ENCODE data around the gene NAA10.

NAA10 gene

GRCh38 chrX:153966283-153966688 lies 31.4 kb upstream of the NAA10 start:
- no peak for TF ChIP-seq CTCF (IDR thresholded peaks at IDR 0.05; ENCODE audit: insufficient read depth, low read depth, low read length, missing control alignments)
- H3K4me3 ChIP-seq (ENCODE audit: low read depth, low read length) = no peak overlapping the region; the same call in 1 of the 2 replicates
- DNase-seq (ENCODE audit: low read depth) = no peak

GRCh38 chrX:153965406-153965805 lies 30.6 kb upstream of the NAA10 start:
- no peak for TF ChIP-seq CTCF (IDR thresholded peaks at IDR 0.05; ENCODE audit: insufficient read depth, low read depth, low read length, missing control alignments)
- H3K4me3 ChIP-seq (ENCODE audit: low read depth, low read length) = no peak overlapping the region
- DNase-seq (ENCODE audit: low read depth) = no peak

- H3K4me3 ChIP-seq (ENCODE audit: low read depth, low read length) = no peak overlapping the region
- DNase-seq (ENCODE audit: low read depth) = no peak
- TF ChIP-seq CTCF (IDR thresholded peaks at IDR 0.05; ENCODE audit: insufficient read depth, low read depth, low read length, missing control alignments) = no peak
These were observed 29.3 kb upstream of the NAA10 start for GRCh38 chrX:153964105-153964504.

- DNase-seq (ENCODE audit: low read depth) = no peak
- H3K4me3 ChIP-seq (ENCODE audit: low read depth, low read length) = no peak overlapping the region
- TF ChIP-seq CTCF (IDR thresholded peaks at IDR 0.05; ENCODE audit: insufficient read depth, low read depth, low read length, missing control alignments) = no peak
These were observed 28.7 kb upstream of the NAA10 start for GRCh38 chrX:153963546-153963945.

- no peak overlapping the region for H3K4me3 ChIP-seq (ENCODE audit: low read depth, low read length)
- DNase-seq (ENCODE audit: low read depth) = no peak
- no peak for TF ChIP-seq CTCF (IDR thresholded peaks at IDR 0.05; ENCODE audit: insufficient read depth, low read depth, low read length, missing control alignments)
These were observed 26.5 kb upstream of the NAA10 start for GRCh38 chrX:153961292-153961691.

- DNase-seq (ENCODE audit: low read depth) = no peak
- no peak overlapping the region for H3K4me3 ChIP-seq (ENCODE audit: low read depth, low read length)
- TF ChIP-seq CTCF (IDR thresholded peaks at IDR 0.05; ENCODE audit: insufficient read depth, low read depth, low read length, missing control alignments) = no peak
These were observed 25.9 kb upstream of the NAA10 start for GRCh38 chrX:153960786-153961185.

- H3K4me3 ChIP-seq (ENCODE audit: low read depth, low read length) = no peak overlapping the region
- no peak for DNase-seq (ENCODE audit: low read depth)
- no peak for TF ChIP-seq CTCF (IDR thresholded peaks at IDR 0.05; ENCODE audit: insufficient read depth, low read depth, low read length, missing control alignments)
These were observed 25.2 kb upstream of the NAA10 start for GRCh38 chrX:153960077-153960476.
